HG02970 (cell line): ENCODE results near the gene PRLH.
"Not testable (repeated sequence)": the region's sequence is repeated elsewhere in the genome, so short reads cannot be mapped to it uniquely, and the experiment has no call there.

Experiments used
- ATAC-seq: cut with Tn5 transposase; IDR thresholded peaks from one replicate; pipeline ENCODE4 v1.9.1; 2021; ENCODE audit warnings: mild to moderate bottlenecking, moderate library complexity, moderate number of reproducible peaks; ENCODE audit not compliant: unreplicated experiment, low FRiP score

PRLH gene

DNA sequence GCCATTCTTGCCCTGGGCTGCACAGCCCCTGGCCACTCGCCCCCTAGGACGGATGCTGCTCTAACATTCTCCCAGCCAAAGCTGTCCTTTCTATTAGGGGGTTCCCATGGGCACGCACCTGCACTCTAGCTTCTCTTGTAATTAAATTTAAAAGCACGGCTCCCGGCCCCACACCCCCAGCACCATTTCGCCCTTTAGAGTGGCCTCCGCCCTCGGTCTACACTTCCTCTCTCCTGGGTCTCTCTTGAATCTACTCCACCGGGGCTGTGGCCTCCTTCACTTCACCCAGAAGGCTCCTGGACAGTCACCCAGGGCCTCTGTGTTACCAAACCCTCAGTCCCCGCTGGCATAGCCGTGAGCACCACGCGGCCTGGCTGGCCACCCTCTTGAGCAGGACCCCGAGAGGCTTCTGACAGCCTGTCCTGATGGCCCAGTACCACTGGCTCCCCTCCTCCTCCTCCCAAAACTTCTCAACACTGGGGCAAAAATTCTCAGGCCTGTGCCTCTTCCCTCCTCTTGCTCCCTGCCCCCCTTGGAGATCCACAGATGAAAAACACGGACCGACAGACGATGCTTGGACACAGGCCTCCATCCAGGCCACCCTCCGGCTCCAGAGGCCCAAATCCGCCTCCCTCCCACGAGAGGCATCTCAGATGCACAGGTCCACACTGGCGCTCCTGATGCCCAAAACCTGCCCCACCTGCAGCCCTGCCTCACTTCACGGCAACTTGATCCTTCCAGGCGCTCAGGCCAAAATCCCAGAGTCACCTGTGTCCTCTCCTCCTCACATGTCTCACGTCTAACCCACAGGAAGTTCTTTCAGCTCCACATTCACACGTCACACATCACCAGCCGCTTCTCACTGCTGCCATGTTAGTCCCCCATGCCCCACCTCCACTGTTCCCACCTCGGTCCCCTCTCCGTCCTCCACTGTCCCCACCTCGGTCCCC, 31.1 kb downstream of the PRLH start:
- no peak for ATAC-seq

DNA sequence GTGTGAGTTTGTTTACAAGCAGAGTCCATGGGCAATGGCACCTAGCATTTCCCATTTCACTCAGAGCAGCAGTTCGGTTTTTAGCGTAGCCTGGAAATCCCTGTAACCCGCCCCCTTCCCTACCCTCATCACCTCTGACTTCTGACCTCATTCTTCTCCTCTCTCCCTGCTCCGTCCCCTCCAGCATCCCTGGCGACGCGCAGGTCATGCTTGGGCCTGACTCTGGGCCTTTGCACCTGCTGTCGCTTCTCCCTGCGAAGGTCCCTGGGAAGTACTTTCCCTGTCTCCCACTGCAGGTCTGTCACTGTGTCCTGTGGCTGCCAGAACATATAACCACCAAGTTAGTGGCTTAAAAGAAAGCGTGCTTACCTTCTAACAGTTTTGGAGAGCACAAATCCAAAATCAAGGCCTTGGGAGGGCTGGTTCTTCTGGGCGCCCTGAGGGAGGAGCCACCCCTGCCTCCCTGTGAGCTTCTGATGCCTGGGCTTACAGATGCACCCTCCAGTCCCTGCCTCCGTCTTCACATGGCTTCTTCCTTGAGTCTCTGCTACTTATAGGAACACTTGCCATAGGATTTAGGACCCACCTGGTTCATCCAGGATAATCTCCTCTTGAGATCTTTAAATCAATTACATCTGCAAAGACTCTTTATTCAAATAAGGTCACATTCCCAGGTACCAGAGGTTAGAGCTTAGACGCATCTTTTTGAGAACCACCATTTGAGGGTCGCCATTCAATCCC, 32.3 kb downstream of the PRLH start:
- ATAC-seq = no peak

DNA sequence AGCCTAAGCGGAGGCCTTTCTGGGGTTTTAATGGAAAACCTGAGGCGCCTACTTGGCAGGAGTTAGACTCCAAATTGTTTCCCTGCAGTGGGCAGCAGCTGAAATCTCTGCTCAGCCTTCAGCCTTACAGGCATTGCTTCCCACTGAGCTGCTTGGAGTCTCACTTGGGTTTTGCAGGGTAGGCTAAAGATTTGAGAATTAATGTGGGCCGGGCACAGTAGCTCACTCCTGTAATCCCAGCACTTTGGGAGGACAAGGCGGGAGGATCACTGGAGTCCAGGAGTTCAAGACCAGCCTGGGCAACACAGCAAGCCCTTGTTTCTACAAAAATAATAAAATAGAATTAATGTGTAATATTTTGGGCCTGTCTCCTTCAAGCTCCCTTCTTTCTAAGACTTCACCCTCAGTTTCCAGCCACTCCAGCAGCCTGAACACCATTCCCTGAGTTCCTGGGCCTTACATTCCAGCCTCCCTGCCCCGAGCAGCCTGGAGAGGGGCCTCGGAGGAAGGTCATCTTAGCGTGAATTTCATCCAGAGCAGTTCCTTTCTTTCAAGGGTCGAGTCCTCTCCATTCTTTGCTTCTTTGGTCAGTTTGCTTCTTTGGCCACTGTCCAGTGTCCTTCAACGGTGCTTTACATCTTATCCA, 33.2 kb downstream of the PRLH start:
- ATAC-seq = no peak

DNA sequence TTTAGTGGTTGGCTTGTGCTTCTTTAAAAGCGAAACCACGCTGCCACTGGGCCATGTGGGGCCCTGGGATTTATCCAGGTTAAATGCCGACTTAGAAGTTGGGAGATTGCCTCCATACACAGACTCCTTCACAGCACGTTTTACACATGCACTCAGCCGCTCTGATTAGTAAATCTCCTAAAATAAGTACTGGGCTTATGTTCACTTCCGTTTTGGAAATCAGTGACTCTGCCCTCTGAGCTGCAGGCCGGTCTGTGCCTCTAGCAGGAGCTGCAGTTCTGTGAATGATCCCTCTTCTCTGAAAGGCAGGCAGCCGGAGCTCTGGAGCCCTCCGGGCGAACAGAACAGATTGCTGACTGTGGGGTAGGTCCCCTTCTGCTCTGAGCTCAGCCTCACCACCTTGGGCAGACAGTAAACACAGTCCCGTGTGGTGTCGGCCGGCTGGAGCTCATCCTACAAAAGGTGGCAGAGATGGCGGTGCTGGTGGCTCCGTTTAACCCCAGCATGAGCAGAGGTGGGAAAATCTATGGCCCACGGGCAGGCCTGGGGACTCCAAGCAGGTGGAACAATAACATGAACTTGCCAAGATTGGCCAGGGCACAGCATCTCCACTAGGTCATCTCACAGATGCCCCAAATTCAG, 34.0 kb downstream of the PRLH start:
- ATAC-seq = no peak

DNA sequence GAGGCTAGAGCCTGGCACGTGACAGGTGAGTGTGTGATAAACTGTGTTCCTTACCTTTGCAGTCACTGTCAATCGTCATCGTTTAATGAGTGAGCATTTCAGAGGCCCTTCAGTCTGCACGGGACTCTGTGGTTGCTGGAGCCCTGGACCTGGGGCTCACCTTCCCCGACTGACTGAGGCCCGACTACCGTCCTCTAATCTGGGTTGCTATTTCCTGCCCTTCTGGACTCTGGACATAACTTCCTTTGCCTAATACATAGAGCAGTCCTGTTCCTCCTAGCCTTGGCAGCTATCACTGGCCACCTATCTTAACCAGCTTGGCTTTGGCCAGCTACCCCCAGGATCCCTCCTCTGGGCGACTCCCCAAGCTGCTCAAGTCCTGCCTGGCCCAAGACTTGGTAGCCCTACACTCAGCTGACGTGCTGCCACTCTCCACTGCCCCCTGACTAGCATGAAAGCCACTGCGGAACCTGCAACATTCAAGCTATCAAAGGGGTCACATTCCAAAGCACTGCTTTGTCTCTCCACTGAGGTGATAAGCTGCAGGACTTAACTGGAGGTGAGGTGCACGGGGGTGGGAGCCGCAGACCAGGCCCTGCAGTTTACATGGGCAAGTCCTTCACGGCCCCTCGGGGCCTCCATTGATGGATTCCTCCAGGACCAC, 35.2 kb downstream of the PRLH start:
- no peak for ATAC-seq

DNA sequence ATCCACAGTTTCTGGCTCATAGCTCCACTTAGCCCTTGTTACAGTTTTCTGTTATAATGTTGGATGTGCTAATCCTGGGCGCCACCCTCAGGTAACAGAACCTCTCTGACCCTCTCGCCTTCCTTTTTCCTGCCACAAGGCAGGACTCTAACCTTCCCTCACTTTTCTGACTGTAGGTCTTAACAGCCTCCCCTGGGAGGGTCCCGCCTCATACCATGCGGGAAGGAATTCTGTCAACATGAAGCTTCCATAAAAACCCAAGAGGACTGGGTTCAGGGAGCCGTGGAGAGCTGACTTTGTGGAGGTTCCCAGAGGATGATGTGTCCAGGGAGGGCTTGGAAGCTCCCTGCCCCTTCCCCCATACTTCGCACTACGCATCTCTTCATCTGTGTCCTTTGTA, 36.0 kb downstream of the PRLH start:
- ATAC-seq = no peak

DNA sequence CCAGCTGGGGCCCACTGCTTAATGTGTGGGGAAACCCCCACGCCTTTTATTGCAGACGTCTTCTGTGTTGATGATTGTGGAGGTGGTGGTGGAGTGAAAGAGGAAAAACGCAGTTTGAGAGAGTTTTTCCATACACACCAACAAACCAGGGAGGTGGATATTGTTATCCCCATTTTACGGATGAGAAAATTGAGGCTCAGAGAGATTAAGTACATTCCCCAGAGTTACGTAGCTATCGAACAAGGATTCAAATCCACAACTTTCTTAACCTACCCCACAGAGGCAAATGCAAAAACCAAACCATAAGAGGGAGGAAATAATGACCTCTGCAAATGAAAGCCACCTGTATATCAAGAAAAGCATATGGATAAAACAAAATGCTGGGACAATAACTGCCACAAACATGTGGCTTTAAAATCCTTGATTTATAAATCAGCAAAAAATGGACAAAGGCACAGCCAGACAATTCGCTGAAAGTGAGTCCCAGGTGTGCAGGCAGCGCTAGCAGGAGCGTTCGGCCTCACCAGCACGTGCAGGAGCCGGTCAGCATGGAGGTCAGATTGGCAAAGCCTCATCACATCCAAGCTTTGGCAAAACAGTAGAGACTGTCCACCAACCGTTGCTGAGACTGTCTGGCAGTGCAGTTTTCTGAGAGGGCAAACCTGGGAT, 36.8 kb downstream of the PRLH start:
- no peak for ATAC-seq

DNA sequence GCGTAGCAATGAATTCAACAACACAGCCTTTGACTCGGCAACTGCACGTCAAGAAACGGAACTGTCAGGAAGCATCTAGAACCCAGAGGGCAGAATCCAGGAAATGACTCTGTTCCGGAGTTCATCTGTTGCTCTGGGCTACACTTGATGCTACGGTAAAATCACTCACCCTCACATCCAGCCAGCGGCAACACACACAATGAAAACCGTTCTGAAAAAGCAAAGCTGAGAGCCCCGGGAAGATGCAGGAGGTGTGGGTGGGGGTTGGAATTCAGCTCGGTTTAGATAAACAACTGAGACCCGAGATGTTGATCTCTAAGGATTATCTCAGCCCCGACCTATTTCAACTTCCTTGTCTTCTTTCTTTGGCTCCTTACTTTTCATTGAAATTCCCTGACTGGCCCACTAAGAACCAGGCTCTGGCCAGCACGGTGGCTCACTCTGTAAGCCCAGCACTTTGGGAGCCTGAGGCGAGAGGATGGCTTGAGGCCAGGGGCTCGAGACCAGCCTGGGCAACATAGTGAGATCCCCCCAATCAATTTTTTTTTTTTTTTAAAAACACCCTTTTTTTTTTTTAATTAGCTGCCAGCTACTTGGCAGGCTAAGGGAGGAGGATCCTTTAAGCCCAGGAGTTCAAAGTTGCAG, 37.5 kb downstream of the PRLH start:
- no peak for ATAC-seq

DNA sequence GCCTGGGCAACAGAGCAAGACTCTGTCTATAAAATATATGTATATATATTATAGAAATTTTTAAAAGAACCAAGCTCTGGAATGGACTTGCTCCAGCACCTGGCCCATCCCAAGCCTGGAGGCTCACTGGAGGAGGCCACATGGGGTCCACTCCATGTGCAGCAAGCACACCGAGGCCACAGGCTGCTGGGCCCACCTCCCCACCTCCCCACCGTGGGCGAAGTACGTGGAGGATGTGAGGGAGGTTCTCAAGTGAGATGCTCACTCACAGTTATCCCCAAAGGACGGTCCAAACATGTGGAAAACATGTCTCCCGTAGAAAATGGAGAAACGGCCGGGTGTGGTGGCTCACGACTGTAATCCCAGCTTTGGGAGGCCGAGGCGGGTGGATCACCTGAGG, 38.0 kb downstream of the PRLH start:
- ATAC-seq = no peak

DNA sequence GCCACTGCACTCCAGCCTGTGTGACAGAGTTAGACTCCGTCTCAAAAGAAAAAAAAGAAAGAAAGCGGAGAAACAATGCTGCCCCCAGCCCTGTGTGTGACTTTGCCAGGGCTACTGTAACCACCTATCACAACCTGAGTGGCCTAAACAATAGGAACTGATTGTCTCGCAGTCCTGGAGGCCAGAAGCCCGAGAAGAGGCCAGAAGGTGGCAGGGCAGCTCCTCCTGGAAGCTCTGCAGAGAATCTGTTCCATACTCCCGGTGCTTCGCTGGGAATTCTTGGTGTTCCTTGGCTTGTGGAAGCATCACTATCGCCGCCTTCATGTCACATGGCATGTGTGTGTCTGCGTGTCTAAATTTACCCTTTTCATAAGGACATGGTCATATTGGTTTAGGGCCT, 38.6 kb downstream of the PRLH start:
- no peak for ATAC-seq

DNA sequence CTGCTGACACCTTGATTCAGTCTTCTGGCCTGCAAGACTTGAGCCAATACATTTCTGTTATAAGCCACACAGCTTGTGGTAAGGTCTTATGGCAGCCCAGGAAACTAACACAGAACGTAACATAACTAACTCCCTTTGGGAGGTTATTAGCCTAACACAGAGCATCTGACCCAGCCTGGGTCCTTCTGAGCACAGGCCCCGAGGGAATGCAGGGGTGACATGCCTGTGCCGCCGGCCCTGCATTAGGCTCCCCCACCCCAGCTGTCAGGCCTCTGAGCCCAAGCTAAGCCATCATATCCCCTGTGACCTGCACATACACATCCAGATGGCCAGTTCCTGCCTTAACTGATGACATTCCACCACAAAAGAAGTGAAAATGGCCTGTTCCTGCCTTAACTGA, 40.1 kb downstream of the PRLH start:
- not testable (repeated sequence) for ATAC-seq

DNA sequence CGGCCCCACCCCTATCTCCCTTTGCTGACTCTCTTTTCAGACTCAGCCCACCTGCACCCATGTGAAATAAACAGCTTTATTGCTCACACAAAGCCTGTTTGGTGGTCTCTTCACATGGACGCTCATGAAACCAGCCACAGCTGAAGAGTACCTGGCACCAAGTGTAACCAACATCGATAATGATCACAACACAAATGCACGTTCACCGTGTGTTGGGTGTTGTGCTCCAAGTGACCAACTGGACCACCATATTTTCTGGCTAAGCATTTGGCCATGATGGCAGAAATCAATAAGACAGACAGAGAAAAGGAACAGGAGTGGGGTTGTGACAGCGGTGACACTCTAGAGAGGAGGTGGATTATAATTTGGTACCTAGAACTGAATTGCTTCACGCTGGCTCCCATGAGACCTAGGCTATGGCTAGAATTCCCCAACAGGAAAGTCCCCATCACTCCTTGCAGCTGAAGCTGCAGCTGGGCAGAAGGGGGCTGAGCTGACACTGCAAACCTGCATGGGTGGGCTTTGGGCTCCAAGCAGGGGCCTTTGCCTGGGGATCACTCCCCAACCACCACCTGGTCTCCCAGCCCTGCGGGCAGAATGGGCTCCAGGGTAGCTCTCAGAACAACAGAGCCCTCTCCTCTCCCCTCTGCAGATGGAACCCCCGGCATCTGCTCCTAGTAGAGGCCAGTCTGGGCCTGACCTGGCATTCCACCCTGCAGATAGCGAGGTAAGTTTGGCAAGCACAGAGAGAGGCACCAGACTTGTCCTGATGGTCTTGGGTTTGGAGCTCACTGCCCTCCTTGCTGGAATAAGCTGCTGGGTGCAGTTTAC, 46.4 kb downstream of the PRLH start:
- ATAC-seq = no peak

DNA sequence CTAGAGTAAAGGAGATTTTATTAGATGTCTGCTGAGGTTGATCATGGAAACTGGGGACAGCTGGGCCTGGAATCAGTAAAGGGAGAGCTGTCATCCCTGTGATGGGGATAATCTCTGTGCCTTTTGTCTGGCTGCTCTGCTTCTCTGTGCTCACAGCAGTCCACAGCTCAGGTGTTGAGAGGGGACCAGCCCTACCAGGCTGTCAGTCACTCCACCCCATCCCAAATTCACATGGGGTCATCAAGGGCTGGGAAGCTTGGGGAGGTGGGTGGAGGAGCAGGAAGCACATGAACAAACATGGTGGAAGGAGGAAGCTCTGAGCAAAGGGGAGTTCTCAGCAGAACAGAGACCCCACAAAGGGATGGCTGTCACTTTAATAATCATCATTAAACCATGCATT, 47.3 kb downstream of the PRLH start:
- ATAC-seq = no peak

DNA sequence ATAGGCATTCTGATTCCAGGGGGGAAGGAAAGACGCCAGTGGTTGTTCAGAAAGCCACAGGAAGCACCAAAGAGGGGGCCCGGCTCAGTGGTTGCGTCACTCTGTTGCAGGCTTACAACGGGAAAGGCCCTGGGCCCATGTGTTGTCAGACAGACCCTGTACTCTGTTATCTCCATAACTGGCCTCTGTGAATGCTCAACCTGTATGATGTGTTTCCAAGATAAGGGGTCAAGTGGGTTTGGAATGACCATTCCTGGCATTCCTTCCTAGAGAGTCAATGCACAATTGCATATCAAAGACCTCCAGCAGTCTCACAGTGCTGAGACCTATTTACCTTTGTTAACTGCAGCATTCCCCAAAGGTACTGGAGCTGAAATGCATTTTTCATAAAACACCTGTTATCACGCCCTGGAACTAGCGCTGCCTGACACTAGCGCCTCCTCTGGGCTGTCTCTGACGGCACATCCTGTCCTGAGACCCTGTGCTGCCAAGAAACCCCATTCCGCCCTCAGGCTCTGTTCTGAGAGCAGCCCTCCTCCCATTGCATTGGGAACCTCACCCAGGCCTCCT, 47.9 kb downstream of the PRLH start:
- no peak for ATAC-seq

DNA sequence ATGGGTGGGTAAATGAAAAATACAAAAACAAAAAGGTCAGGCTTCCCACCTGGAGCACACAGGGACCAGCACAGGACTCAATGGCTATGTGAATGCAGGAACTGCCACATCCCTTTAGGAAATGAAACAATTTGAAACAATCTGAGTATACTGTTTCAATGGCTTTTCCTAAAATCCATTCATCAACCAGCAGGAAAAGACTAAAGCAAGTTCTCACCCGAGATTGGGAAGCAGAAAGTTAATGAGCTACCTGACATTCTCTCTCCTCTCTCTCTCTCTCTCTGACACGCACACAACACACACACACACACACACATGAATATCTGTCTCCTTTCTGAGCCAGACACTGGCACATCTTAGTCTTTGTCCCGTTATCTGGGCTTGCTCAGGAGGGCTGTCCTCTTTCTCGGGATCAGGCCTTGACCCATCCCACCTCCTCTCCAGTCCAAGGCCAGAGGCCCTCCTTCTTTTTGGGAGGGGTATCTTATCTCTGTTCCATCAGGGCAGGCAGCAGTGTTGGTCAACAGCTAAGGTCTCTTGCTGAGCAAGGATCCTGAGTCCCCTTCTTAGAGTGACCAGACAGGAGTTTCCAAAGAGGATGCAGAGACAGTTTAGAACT, 49.4 kb downstream of the PRLH start:
- ATAC-seq = no peak

DNA sequence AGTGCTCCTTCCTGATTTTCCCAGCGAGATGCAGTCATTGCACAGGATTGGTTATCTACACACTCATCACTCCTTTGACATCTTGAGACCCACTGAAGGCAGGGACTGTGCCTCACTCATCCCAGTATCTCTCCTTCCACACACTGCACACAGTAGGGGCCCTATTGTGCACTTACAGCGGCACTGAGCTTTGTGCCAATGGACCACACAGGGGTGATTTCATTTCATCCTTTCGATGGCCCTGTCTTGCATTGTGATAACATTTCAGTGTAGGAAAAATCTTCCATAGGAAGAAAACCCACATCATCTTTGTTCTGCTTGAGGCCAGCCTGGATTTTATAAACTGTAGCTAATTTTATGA, 50.0 kb downstream of the PRLH start:
- no peak for ATAC-seq
